Loucy (cell line): Measurements from ENCODE around the gene MRPS11.

Experiments
- CTCF ChIP-seq: fragments of 200-600 bp; sonication (generic); conservative IDR thresholded peaks from 2 replicates; pipeline ENCODE4 v1.5.1; 2014; ENCODE audit warnings: mild to moderate bottlenecking, antibody characterized with exemption, low read length
- EZH2phosphoT487 ChIP-seq: fragments of 200-600 bp; IDR thresholded peaks from 2 replicates; pipeline ENCODE4 v1.6.1; 2018; ENCODE audit warnings: antibody characterized with exemption, mild to moderate bottlenecking, moderate library complexity, borderline replicate concordance

- no peak for TF ChIP-seq CTCF
- TF ChIP-seq EZH2phosphoT487, result no peak
Observed at GRCh38 chr15:88465633-88466224, 1.8 kb upstream of the MRPS11 start.
